A549 (cell line): ENCODE results near the gene ADAM12. TPM values are rescaled to one million over a fixed set of nuclear protein-coding genes. Genes with fewer than 3 reads are reported as not detected.
A peak's percentile ranks its signal among the peaks of the same experiment; 100 is the strongest.

ENCODE experiments used
- ATAC-seq, 2 experiments: fragments of 200-7000 bp in 1 of 2; fragments of >200 bp in 1 of 2; cut with Nextera tagmentation in 1 of 2; cut with Tn5 transposase in 1 of 2; 3 replicates each; pipeline versions ENCODE4 v1.8.0 to v1.9.1; 2018 to 2020; ENCODE audit warnings: mild to moderate bottlenecking in 1 of 2, moderate library complexity in 1 of 2
- CTCF ChIA-PET: fragments of 300-600 bp; sonication (Branson Sonifier 250); formaldehyde crosslinking; extraction: SDS; loops from one replicate; lab custom pipeline; 2021; ENCODE audit warnings: antibody characterized with exemption, inconsistent platforms; lab: Yijun Ruan, JAX
- POLR2A ChIA-PET: fragments of 350-600 bp; formaldehyde crosslinking; extraction: SDS; loops from one replicate; lab custom pipeline; 2021; ENCODE audit warnings: antibody characterized with exemption, inconsistent platforms; lab: Yijun Ruan, JAX
- DNase-seq, 2 experiments: peaks; one replicate each; pipeline versions ENCODE4 v3.0.0 to v3.0.0-alpha.2; 2011 to 2016; ENCODE audit warnings: low read depth in 1 of 2, low spot score in 1 of 2
- FAIRE-seq: peaks from 2 replicates; lab custom pipeline; 2011; peaks lifted over from hg19 to GRCh38; lab: Jason Lieb, UNC
- H3K27ac ChIP-seq, 2 experiments: fragments of >200 bp; sonication (Bioruptor Twin); formaldehyde crosslinking; 3 replicates each; pipeline ENCODE4 v1.5.1; 2016 to 2017
- H3K4me1 ChIP-seq: fragments of >200 bp; sonication (Bioruptor Twin); formaldehyde crosslinking; 3 replicates; pipeline ENCODE4 v1.6.1; 2016
- H3K4me2 ChIP-seq: fragments of >200 bp; sonication (Bioruptor Twin); formaldehyde crosslinking; 3 replicates; pipeline ENCODE4 v1.6.1; 2016
- H3K4me3 ChIP-seq: fragments of >200 bp; sonication (Bioruptor Twin); formaldehyde crosslinking; 3 replicates; pipeline ENCODE4 v1.5.1; 2016
- H3K9me3 ChIP-seq: fragments of >200 bp; sonication (Bioruptor Twin); formaldehyde crosslinking; 3 replicates; pipeline ENCODE4 v1.6.1; 2016
- ATOH8 ChIP-seq: fragments of 250-450 bp; sonication (Bioruptor Pico); IDR thresholded peaks from 2 replicates; pipeline ENCODE4 v1.5.0; 2020; ENCODE audit warnings: low read depth, mild to moderate bottlenecking, moderate library complexity
- BCL3 ChIP-seq: fragments of >200 bp; sonication (Bioruptor Twin); formaldehyde crosslinking; IDR thresholded peaks from 3 replicates; pipeline ENCODE4 v1.6.1; 2016
- BHLHE40 ChIP-seq: IDR thresholded peaks from 2 replicates; pipeline ENCODE4 v1.6.1; 2012; ENCODE audit warnings: low read depth, low read length, inconsistent platforms
- CBX2 ChIP-seq: fragments of 200-600 bp; sonication (generic); IDR thresholded peaks from 2 replicates; pipeline ENCODE4 v1.6.1; 2016; ENCODE audit warnings: low read depth, mild to moderate bottlenecking, borderline replicate concordance
- EHMT2 ChIP-seq: fragments of 200-600 bp; sonication (generic); IDR thresholded peaks from 2 replicates; pipeline ENCODE4 v1.6.1; 2016; ENCODE audit warnings: antibody characterized with exemption, low read depth, mild to moderate bottlenecking, moderate library complexity
- ELK1 ChIP-seq: fragments of 150-350 bp; IDR thresholded peaks from 2 replicates; pipeline ENCODE4 v1.6.1; 2014; ENCODE audit warnings: low read depth, mild to moderate bottlenecking, low read length
- ESRRA ChIP-seq: fragments of 150-350 bp; IDR thresholded peaks from 2 replicates; pipeline ENCODE4 v1.6.1; 2014; ENCODE audit warnings: mild to moderate bottlenecking, low read length, borderline replicate concordance
- FOSB ChIP-seq: fragments of 250-450 bp; sonication (Bioruptor Pico); IDR thresholded peaks from 2 replicates; pipeline ENCODE4 v1.5.0; 2020; ENCODE audit warnings: mild to moderate bottlenecking, moderate library complexity
- GATA3 ChIP-seq: IDR thresholded peaks from 2 replicates; pipeline ENCODE4 v1.6.1; 2012; ENCODE audit warnings: borderline replicate concordance
- HDAC2 ChIP-seq: fragments of 200-600 bp; sonication (generic); IDR thresholded peaks from 2 replicates; pipeline ENCODE4 v1.6.1; 2016
- HOXA7 ChIP-seq: fragments of 250-450 bp; sonication (Bioruptor Pico); IDR thresholded peaks from 2 replicates; pipeline ENCODE4 v1.5.0; 2020; ENCODE audit warnings: mild to moderate bottlenecking, moderate library complexity
- JUN ChIP-seq, 2 experiments: fragments of >200 bp; sonication (Bioruptor Twin); formaldehyde crosslinking; IDR thresholded peaks; 2 replicates in 1 of 2; 3 replicates in 1 of 2; pipeline ENCODE4 v1.6.1; 2016 to 2017
- KDM5A ChIP-seq: fragments of 200-600 bp; sonication (generic); IDR thresholded peaks from 2 replicates; pipeline ENCODE4 v1.6.1; 2016; ENCODE audit warnings: antibody characterized with exemption, mild to moderate bottlenecking
- MAFK ChIP-seq: fragments of 450-650 bp; IDR thresholded peaks from 2 replicates; pipeline ENCODE4 v1.6.1; 2014; ENCODE audit not compliant: partially characterized antibody
- MAZ ChIP-seq: fragments of 150-350 bp; IDR thresholded peaks from 2 replicates; pipeline ENCODE4 v1.6.1; 2014; ENCODE audit warnings: antibody characterized with exemption, low read depth, low read length, borderline replicate concordance
- NR3C1 ChIP-seq: fragments of >200 bp; sonication (Bioruptor Twin); formaldehyde crosslinking; IDR thresholded peaks from 3 replicates; pipeline ENCODE4 v1.6.1; 2017
- PBX3 ChIP-seq: IDR thresholded peaks from 2 replicates; pipeline ENCODE4 v1.6.1; 2012
- PHF8 ChIP-seq: fragments of 200-600 bp; sonication (generic); IDR thresholded peaks from 2 replicates; pipeline ENCODE4 v1.6.1; 2016; ENCODE audit warnings: low read depth, mild to moderate bottlenecking, antibody characterized with exemption, moderate library complexity, borderline replicate concordance
- POLR2AphosphoS2 ChIP-seq: conservative IDR thresholded peaks from 2 replicates; pipeline ENCODE4 v1.6.1; 2012; ENCODE audit warnings: low read length, improper control_type of control experiment, inconsistent platforms
- RARB ChIP-seq: fragments of 250-450 bp; sonication (Bioruptor Pico); IDR thresholded peaks from 2 replicates; pipeline ENCODE4 v1.8.0; 2021; ENCODE audit warnings: mild to moderate bottlenecking, moderate library complexity
- RFX5 ChIP-seq: fragments of 450-650 bp; IDR thresholded peaks from 2 replicates; pipeline ENCODE4 v1.7.1; 2014; ENCODE audit warnings: antibody characterized with exemption, mild to moderate bottlenecking, moderate library complexity
- ZC3H11A ChIP-seq: fragments of 450-650 bp; IDR thresholded peaks from 2 replicates; pipeline ENCODE4 v1.6.1; 2014; ENCODE audit warnings: antibody characterized with exemption, mild to moderate bottlenecking
- ZNF302 ChIP-seq: fragments of 250-450 bp; sonication (Bioruptor Pico); IDR thresholded peaks from 2 replicates; pipeline ENCODE4 v1.9.0; 2021; ENCODE audit warnings: inconsistent platforms, mild to moderate bottlenecking, moderate library complexity
- WGBS: methylation state at CpG from one replicate; pipeline ENCODE4 v1.1.6; 2017; ENCODE audit errors: missing lambda C conversion rate; 5-methylcytosine and 5-hydroxymethylcytosine counted together
- polyA plus RNA-seq, 4 experiments: library from polyadenylated mRNA; depleted of rRNA in 3 of 4; stranded (reverse); fragments of >200 nt; fragmentation: RNase III in 1 of 4; extraction: RNeasy Plus Mini Kit Qiagen cat#74134 plus additional on column Dnase treatment in 1 of 4; gene quantifications; 2 replicates in 3 of 4; 3 replicates in 1 of 4; pipeline ENCODE4 v1.2.3, GENCODE V29; 2011 to 2017

ADAM12 gene
- polyA plus RNA-seq, 2 of the 4 experiments (the other 2 are of a cell fraction) = 1.6 to 4.8 TPM

- no peaks in the 10 kb centered on the region for H3K4me1 ChIP-seq
- H3K9me3 ChIP-seq = no peaks in the 10 kb centered on the region
- TF ChIP-seq HDAC2 (no peak), BHLHE40 (no peak), ESRRA (no peak), RFX5 (no peak), GATA3 (no peak), ZNF302 (CRISPR knock-in tag) (no peak), MAFK (peak; percentile 53), ELK1 (no peak)
- WGBS = 89% methylated on average over 3 of the region's 3 CpGs
- H3K4me3 ChIP-seq = no peak overlapping the region
- ChIA-PET POLR2A (no interaction called here), CTCF (no interaction called here)
- no peak for FAIRE-seq
- no peak overlapping the region for H3K27ac ChIP-seq
- no peak overlapping the region for H3K4me2 ChIP-seq
- DNase-seq = no peak
- no peak for ATAC-seq
Observed at GRCh38 chr10:126283307-126283706, 105.0 kb downstream of the ADAM12 start.

GRCh38 chr10:126278851-126279250 lies 109.4 kb downstream of the ADAM12 start:
- DNase-seq = no peak
- POLR2A ChIA-PET = no interaction called here
- no peak for FAIRE-seq
- CTCF ChIA-PET = interaction anchor here (0.6 to 1.7 kb wide), 2 partner anchors 18 to 225 kb away, joined by 3 read pairs; no protein-coding TSS in a partner anchor
- Histone ChIP-seq H3K4me1 (no peaks in the 10 kb centered on the region), H3K4me2 (no peak overlapping the region), H3K4me3 (no peak overlapping the region), H3K27ac (no peak overlapping the region), H3K9me3 (no peaks in the 10 kb centered on the region)
- WGBS = 73% methylated on average over 6 of the region's 6 CpGs
- TF ChIP-seq MAZ = no peak
- no peak for TF ChIP-seq PHF8
- TF ChIP-seq HOXA7 (CRISPR knock-in tag) = no peak
- TF ChIP-seq JUN (IDR thresholded peaks at IDR 0.05) = no peak
- no peak for TF ChIP-seq ATOH8 (CRISPR knock-in tag)
- TF ChIP-seq PBX3 = no peak
- TF ChIP-seq BCL3 = no peak
- no peak for TF ChIP-seq KDM5A
- no peak for TF ChIP-seq RARB (CRISPR knock-in tag)
- no peak for TF ChIP-seq NR3C1
- no peak for ATAC-seq

- no peaks in the 10 kb centered on the region for H3K9me3 ChIP-seq
- DNase-seq = no peak
- H3K4me2 ChIP-seq = no peak overlapping the region
- TF ChIP-seq KDM5A (no peak), POLR2AphosphoS2 (no peak), EHMT2 (no peak), HDAC2 (no peak), CBX2 (no peak), ZC3H11A (no peak), FOSB (CRISPR knock-in tag) (no peak), BCL3 (no peak)
- TF ChIP-seq, all 56 proteins: peak for 0
- ATAC-seq (no peak), FAIRE-seq (no peak)
- POLR2A ChIA-PET = no interaction called here
- H3K4me3 ChIP-seq = no peak overlapping the region
- CTCF ChIA-PET = no interaction called here
- WGBS = 24% methylated on average over 5 of the region's 5 CpGs
- H3K4me1 ChIP-seq = no peaks in the 10 kb centered on the region
- H3K27ac ChIP-seq = no peak overlapping the region
Observed at GRCh38 chr10:126277181-126277580, 111.1 kb downstream of the ADAM12 start.
